ENCODE data around the gene IMMP2L.

DNA sequence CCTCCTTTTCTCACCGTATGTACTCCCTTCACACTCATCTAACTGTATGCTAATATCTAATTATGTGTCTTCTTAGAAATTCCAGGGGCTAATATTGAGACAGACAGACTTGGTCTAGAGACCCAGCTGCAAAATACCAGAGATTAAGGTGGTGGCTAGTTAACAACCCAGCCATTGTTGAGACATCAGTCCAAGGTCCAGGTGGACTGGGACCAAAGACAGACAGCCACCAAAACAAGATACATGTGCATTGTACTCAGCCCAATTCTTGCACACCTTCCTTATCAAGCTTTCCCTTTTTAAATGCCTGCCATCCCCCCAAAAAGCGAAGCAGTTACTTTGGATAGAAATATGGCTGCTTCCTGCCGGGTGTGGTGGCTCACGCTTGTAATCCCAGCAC, 514.7 kb downstream of the IMMP2L start:
- TF ChIP-seq, protein P1, sequence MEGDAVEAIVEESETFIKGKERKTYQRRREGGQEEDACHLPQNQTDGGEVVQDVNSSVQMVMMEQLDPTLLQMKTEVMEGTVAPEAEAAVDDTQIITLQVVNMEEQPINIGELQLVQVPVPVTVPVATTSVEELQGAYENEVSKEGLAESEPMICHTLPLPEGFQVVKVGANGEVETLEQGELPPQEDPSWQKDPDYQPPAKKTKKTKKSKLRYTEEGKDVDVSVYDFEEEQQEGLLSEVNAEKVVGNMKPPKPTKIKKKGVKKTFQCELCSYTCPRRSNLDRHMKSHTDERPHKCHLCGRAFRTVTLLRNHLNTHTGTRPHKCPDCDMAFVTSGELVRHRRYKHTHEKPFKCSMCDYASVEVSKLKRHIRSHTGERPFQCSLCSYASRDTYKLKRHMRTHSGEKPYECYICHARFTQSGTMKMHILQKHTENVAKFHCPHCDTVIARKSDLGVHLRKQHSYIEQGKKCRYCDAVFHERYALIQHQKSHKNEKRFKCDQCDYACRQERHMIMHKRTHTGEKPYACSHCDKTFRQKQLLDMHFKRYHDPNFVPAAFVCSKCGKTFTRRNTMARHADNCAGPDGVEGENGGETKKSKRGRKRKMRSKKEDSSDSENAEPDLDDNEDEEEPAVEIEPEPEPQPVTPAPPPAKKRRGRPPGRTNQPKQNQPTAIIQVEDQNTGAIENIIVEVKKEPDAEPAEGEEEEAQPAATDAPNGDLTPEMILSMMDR (IDR thresholded peaks at IDR 0.05; ENCODE audit: insufficient read depth, low read length, poor library complexity, severe bottlenecking) = no peak
- TF ChIP-seq EZH2phosphoT487 (conservative IDR thresholded peaks at IDR 0.05; ENCODE audit: low read length) = no peak

All from SU-DHL-6 (cell line).